Choroid plexus epithelial cell (primary cell): Measurements from ENCODE around the gene ANK3.

Experiments
- DNase-seq: peaks from one replicate; pipeline ENCODE4 v3.0.0-alpha.2; 2010; ENCODE audit warnings: low read depth
- H3K4me3 ChIP-seq: 2 replicates; pipeline ENCODE4 v1.5.1; 2011; ENCODE audit warnings: low read depth, mild to moderate bottlenecking, control low read depth, low read length, moderate library complexity
- CTCF ChIP-seq: conservative IDR thresholded peaks from 2 replicates; pipeline ENCODE4 v1.5.1; 2011; ENCODE audit warnings: low read depth, mild to moderate bottlenecking, control low read depth, inconsistent platforms, low read length, moderate library complexity

Gene ANK3

DNA sequence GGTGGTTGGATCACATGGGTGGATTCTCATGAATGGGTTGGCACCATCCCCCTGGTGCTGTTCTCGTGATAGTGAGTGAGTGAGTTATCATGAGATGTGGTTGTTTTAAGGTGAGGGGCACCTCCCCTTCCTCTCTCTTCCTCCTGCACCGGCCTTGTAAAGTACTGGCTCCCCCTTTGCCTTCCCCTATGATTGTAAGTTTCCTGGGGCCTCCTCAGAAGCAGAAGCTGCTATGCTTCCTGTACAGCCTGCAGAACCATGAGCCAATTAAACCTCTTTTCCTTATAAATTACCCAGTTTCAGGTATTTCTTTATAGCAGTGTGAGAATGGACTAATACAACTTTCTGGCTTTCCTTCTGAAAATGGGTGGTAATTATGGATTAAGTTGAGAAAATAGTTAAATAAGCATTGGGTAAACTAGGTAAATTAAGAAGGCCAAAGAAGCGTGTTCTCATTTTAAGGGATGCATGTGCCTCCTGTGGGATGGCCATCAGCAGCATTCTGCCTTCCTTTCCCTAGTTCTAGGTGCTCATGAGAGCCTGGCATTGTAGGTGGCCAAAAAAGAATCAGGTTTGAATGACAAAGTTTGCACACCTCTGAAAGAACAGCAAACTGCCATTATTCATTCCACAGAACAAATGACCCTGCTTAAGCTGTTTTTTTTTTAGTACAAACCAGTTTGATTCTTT, 242.0 kb downstream of the ANK3 start:
- no peak overlapping the region for H3K4me3 ChIP-seq
- no peak for TF ChIP-seq CTCF
- DNase-seq = no peak

GRCh38 chr10:60147025-60147424, 242.7 kb downstream of the ANK3 start:
- TF ChIP-seq CTCF = no peak
- no peak overlapping the region for H3K4me3 ChIP-seq
- DNase-seq = no peak

GRCh38 chr10:60144099-60144498, 245.6 kb downstream of the ANK3 start:
- DNase-seq = no peak
- TF ChIP-seq CTCF = no peak
- no peak overlapping the region for H3K4me3 ChIP-seq

DNA sequence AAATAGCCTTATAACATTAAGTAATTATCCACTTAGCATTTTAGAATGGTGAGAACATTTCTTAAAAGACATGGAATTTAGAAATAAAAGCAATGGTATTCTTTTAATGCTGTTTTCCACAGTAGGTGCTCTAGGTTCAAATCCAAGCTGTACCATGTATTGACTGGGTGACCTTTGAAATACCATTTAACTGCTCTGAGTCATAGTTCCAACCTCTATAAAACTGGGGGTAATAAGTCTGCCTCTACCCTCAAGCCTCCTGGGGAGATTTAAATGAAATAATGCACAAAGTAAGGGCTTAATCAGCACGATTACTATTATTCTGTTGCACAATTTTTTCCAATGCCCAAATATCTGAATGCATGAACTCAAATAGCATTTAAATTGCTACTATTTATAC, 246.9 kb downstream of the ANK3 start:
- H3K4me3 ChIP-seq = no peak overlapping the region
- TF ChIP-seq CTCF = no peak
- DNase-seq = no peak

- TF ChIP-seq CTCF = no peak
- no peak overlapping the region for H3K4me3 ChIP-seq
- DNase-seq = no peak
These were observed 247.6 kb downstream of the ANK3 start for GRCh38 chr10:60141896-60142559.

GRCh38 chr10:60140651-60141632, 248.7 kb downstream of the ANK3 start:
- DNase-seq = peak; percentile 63
- no peak for TF ChIP-seq CTCF
- H3K4me3 ChIP-seq = peak overlapping the region; percentile 23
